HG02870 (cell line): ENCODE results near the gene NUP205.
"Not testable (repeated sequence)": the region's sequence is repeated elsewhere in the genome, so short reads cannot be mapped to it uniquely, and the experiment has no call there.

Source experiments
- ATAC-seq: cut with Tn5 transposase; IDR thresholded peaks from one replicate; pipeline ENCODE4 v1.9.1; 2021; ENCODE audit warnings: mild to moderate bottlenecking, moderate library complexity; ENCODE audit not compliant: unreplicated experiment

The NUP205 gene

DNA sequence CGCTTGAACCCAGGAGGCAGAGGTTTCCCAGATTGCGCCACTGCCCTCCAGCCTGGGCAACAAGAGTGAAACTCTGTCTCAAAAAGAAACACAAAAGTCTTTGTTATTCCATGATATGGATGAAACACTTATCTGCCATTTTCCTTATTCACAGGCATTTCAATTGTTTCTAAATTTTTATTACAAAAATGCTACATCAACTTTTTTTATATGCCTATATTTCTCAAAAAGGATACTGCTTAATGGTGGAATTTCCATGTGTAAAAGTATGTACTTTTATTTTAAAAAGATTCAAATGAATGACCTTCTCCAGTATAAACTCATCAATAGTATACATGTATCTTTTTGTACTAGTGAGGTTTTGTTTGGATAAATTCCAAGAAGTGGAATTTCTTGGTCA is 62.7 kb downstream of the NUP205 start:
- ATAC-seq: no peak

DNA sequence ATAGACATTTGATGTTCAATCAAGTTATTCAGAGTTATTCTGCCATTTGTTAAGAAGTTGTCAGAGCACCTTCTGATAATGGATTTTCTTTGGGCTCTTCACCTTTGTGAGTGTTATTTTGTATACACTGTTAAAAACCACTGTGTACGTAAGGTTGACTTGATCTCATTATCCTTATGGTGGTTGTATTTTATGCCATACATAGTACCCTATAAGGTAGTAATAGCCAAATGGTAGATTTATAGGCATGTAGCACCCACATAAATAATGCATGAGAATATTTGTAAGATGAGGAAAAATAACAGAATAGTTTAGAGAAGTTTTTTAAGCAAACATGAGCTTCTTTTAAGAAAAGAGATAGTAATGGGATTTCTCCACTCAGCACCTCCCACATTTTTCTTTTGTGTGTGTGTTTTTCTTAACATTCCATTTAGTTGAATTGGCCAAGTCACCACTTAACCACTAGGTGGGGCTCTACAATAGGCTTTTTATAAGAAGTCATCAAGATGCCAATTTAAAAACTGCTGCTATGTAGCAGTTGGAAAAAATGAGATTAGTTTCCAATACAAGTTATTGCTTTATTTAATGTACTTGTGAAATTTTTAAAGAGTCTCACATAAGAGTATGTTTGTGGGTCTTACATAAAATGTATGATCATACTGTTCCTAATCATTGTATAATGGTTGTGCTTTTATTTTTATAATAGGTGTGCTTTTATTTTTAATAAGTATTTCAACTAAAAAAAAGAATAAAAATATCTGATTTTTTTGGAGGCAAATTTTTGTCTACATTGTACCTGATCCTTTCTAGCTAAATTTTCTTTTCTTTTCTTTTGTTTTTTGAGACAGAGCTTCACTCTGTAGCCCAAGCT is 63.5 kb downstream of the NUP205 start:
- ATAC-seq: no peak

DNA sequence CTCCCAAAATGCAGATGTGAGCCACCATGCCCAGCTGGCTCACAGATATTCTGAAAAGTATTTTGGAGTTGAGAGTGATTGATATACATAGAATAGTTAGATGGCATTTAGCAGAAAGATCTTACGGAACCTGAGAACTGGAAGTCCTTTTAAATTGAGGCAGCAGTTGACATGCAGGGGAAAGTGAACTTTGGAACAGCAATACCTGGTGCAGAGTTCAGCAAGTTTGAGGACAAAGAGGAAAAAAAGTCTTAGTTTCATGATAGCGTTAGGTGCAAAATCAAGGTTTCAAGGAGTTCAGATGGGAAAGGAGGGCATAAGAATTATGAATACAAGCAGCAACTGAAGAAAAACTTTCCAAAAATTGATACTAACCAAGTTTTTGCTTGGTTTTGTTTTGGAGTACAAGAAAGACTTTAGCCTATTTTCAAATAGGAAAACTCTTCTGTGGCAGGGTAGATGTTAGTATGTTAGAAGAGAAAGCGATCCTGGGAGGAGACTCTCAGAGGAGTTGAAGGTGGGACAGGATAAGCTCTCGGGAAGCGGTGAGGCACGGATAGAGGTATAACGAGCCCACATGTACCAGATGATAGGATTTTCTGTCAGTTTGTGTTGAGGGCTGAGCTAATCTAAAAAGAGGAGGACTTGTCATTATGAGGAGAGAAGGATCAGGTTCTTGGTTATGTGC is 76.6 kb downstream of the NUP205 start:
- no peak for ATAC-seq

DNA sequence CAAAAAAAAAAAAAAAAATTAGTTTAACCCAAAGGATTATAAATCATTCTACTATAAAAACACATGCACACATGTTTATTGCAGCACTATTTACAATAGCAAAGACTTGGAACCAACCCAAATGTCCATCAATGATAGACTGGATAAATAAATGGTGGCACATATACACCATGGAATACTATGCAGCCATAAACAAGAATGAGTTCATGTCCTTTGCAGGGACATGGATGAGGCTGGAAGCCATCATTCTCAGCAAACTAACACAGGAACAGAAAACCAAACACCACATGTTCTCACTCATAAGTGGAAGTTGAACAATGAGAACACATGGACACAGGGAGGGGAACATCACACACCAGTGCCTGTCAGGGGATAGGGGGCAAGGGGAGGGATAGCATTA is 82.0 kb downstream of the NUP205 start:
- not testable (repeated sequence) for ATAC-seq

DNA sequence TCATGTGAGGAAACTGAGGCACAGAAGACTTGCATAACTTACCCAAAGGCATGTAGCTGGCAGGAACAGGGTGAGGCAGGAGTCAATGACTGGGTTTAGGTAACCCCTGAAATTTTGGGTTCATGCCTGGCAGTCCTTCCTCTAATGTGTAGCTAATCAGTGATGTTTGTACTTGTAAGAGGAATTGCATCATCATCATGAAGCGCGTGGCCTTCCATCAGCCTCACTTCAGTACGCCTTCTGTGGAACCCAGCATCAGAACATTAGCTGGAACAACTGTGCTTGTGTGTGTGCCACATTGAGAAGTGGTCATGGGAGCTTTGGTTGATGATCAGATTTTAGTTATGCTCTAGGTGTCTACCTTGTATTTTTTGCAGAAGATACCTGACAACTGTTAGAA is 86.4 kb downstream of the NUP205 start:
- no peak for ATAC-seq

DNA sequence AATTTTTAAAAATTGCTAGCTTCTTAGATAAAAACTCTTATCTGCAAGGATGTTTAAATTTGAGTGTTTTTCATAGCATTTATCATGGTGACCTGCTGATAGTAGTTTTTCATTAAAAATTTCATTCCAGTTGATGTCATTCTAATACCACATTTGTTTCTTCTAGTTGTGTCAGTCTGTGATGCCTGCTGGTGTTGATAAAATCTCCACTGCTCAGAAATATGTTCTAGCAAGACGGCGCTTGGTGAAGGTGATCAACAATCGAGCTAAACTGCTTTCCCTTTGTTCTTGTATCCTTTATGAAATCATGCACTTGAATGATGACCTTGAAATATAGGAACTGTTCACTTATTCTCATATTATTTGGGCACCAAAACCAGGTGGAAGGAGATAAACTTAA is 87.0 kb downstream of the NUP205 start:
- ATAC-seq: no peak

DNA sequence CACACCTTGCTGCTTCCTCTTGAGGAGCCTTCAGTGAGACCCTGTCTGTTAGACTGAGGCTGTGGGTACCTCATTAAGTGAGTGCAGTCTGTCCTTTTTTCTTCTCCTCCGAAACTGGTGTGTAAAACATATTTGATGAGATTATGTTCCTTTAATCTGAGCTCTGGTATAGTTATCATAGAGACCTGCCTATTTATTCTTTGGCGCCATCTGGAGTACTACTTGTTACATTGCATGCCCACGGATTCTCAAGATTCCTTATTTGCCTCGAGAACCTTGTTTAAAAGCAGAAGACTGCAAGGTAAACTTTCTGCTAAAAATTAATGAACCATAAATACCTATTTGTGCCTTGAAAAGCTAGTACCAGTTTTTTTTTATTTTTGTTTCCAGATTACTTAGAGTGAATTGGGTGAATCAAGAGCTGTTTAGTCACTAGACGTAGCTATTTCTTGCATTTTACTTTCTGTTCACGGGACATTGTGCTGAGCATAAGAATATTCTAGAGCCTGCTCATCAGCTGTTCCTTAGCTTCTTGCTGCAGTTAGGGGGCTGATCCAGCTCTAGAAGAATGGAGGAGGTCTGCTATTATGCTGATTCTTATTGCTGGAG is 87.7 kb downstream of the NUP205 start:
- no peak for ATAC-seq

DNA sequence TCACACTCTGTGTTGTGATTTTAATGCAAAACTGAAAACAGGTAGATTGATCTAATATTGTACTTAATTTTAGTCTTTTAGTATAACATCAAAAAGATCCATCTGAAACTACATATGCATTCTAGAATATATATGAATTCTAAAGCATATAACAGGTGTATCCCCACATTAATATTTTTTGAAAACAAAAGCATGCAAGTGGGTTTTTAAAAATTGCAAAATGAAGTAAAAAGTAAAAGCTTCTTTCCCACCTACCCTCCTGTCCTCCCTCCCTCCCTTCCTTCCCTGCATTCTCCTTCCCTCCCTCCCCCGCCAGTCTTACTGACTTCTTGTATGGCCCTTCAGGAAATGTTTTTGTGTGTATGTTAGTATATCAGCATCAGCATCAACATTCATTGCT is 90.0 kb downstream of the NUP205 start:
- no peak for ATAC-seq

DNA sequence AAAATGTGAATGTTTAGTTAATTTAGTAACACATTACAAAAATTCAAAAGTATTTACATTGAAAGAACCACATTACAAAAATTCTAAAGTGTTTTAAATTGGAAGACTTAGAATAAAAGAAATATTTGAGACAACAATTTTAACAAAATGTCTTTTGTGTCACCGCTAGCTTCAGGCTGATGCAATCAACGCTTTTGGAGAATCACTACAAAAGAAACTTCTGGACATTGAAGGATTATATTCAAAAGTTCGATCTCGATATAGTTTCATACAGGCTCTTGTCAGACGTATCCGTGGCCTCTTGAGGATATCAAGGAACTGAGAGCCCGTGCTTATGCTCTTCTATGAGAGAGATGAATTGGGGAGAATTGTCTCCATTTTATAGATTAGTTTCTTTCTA is 90.5 kb downstream of the NUP205 start:
- ATAC-seq: no peak

DNA sequence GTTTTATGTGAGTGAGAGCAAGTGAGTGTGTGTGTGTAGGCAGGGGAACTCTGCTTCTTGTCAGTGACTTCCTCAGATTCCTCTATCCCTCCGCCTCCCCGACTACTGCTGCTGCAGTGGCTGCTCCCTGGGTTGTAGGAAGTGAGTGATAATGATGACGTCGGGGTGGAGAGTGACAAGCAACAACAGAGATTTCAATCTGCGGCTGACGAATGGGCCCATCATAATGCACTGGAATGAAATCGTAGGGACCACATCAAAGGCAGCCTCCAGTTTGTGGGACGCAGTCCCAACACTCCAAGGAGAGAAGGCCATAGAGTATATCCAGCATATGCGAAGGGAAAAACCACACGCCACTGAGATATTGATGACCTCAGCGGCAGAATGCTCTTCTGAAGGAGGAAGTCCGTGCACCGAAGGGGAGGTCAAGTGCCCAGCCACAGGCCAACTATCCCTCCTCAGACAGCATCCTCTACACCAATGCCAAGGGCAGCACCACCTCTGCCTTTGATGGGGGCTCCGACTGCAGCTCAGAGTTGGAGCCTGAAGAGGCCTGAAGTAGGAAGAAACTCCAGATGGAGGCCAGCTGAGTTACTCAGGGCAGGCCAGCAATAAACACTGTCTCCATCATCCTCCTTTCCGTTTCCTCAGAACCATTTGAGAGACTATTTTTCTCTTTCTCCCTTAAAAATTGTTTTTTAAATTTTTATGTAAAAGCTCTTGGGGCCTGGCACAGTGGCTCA is 93.3 kb downstream of the NUP205 start:
- ATAC-seq: no peak

DNA sequence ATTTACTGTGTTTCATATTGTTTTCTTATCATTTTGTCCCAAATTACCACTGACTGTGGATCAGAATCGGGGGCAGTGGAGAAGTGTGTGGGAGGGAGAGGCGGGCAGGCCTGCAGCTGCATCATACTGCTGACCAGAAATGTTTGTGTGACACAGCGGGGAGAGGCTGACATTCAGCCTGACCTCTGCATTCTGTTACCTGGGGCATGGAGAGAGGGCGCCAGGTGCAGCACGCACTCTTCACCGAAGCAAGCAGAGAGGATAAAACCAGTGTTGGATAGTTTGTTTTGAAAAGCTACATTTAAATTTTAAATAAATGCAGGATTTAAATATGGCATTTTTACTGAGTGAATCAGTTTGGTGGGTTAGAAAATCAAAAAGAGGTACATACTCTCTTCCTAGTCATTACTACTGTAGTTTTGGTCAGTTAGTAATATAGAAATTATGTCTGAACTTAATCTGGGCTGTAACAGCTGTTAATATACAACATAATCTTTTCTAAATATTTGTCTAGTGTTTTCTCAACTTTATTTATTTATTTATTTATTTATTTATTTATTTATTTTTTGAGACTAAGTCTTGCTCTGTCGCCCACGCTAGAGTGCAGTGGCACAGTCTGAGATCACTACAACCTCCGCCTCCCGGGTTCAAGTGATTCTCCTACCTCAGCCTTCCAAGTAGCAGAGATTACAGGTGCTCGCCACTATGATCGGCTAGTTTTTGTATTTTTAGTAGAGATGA is 95.8 kb downstream of the NUP205 start:
- ATAC-seq: no peak

DNA sequence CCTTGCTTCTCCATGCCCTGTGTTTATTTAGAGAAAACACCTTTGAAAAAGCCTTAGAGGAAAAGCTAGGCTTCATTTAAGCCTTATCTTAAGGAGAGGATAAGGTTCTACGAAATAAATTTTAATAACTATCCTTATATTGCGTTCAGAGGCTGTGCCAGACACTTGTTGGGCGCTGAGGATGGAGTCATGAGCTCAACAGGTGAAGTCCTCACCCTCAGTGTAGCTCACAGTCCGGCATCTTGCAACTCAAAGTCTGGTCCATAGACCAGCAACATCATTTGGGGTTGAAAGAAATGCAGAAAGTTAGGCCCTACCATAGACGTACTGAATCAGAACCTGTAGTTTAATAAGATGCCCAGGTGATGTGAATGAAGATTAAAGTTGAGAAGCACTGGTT is 100.8 kb downstream of the NUP205 start:
- ATAC-seq: no peak

DNA sequence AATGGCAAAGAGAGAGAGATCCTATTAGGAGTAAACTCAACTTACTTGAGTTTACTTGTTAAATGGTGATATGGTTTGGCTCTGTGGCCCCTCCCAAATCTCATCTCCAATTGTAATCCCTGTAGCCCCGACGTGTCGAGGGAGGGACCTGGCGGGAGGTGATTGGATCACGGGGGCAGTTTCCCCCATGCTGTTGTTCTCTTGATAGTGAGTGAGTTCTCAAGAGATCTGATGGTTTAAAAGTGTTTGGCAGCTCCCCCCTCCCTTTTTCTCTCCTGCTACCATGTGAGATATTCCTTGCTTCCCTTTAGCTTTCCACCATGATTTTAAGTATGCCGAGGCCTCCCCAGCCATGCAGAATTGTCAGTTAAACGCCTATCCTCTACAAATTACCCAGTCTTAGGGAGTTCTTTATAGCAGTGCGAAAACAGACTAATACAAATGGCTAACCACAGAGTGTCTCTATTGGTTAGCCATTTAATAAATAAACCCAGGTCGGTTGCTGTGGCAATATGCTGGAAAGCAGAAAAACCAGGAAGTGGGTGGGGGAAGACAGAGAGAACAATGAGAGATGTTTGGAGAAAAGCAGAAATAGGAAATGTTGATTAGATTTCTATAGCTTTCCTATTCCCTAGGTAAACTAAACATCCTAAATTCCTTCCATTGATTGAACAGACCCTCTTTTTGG is 101.6 kb downstream of the NUP205 start:
- no peak for ATAC-seq

DNA sequence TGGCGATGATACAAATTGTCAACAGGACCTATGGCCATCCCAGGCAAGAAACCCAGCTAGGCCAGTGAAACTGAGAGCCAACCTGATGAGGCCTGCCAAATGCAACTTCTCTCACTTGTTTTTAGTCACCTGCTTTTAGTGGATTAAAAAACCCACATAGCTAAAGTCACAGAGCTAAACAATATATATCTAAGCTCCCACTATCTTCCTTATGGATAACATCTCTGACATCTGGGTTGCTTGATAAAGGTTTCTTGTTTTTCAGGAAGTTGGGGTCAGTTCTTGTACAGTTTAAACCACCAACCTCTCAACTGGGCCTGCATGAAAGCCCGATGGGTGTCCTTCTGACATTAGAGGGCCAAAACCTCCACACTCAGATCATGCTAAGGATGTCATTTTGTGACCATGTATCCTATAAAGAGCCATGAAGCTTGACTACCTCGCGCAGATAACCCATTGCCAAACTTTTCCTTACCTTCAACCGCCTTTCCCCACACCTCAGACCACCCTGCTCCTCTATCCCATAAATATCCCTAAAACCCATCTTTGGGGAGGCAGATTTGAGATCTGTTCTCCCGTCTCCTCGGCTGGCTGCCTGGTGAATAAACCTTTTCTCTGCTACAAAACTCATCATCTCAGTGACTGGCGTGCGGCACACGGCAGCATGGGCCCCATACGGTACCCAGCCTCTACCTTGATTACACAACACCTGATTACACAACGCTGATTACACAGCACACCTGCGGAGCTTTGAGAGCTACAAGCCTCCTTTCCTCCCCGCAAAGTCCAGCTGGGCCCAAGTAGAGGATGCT is 103.8 kb downstream of the NUP205 start:
- peak; percentile 1 for ATAC-seq

DNA sequence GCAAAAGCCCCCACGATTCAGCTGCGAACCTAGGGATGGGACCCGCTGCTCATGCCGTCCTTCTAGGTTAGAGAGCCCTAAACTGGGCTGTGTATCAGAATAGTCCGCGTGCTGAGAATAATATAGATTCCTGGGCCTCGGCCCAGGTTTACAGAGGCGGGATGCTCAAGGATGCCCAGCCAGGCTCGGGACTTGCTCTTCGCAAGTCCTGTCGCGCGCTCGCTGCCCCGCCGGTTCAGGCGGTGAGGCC is 104.3 kb downstream of the NUP205 start:
- no peak for ATAC-seq

DNA sequence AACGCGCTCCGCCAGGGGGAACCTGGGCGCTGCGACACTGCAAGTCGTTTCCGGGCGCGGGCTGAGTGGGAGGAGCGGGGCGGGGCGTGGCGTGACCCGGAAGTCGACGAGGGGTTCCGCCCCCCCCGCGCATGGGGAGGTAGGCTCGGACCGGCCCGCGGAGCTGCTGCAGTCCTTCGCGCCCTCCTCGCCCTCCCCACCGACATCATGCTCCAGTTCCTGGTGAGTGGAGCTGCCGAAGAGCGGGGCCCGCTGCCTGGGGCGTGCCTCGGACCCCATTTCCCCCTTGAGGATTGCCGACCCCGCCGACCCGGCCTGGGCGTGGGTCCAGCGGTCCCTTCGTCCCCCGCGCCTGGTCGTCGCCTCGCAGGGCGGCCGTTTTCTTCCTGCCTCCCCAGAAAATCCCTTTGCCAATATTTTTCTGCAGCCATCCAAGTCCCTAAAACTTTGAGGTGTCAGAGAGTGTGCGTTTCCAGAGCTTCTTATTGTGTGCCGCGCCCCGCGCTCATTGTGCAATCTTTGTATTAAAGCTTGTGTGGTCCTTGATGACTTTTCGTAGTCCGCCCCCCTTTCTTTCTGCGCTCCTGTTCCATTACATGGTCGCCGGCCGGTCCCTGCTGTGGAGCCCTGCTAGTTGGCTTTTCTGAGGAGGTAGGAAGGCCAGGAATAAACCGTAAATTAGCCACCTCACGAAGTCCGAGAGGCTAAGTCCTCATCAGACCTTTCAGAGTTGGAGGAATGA is 104.8 kb downstream of the NUP205 start, which contains the start of gene STMP1:
Gene STMP1, plus strand, starts transcription at position 142 of the 742 bp plus-strand sequence.
- ATAC-seq: peak; percentile 85

DNA sequence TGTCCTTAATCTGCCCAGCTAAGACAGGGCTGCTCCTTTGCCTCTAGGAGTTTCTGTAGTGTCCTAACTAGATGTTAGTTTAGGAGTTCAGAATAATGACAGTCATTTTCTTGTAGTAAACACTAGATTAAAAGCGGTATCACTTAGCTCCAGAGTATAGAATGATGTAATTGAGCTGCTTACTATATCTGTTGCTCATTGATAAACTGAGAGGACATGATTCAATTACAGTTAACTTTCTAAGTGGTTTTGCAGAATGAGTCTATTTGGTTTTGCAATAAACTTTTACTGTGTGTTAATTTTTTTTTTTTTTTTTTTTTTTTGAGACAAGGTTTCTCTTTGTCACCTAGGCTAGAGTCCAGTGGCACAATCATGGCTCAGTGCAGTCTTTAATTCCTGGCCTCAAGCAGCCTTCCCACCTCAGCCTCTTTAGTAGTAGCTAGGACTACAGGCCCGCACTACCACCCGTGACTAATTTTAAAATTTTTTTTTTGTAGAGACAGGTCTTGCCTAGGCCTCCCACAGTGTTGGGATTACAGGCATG is 106.4 kb downstream of the NUP205 start:
- no peak for ATAC-seq

DNA sequence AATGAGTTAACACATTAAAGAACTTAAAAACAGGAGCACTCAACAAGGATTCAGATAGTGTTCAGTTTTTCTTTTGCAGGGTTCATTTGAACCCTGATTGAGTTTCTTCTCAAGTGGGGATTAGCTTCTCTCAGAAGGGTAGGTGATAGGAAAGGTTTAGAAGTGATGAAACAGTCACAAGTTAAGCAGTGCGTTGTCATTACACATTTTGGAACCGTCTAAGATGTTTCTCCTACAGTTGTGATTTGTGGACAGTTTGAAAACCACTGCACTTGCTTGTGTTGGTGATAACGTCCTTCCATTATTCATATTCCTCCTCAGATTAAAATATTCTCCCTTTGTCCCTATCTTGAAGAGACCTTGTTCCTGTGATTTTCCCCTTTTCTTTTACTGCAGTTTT is 107.3 kb downstream of the NUP205 start:
- ATAC-seq: no peak
